WTC11 (cell line): ENCODE data around the gene SLC7A8.

Experiments used
- CTCF ChIP-seq: fragments of 200-600 bp; IDR thresholded peaks from 2 replicates; pipeline ENCODE4 v1.8.0; 2022; ENCODE audit warnings: antibody characterized with exemption
- E2F4 ChIP-seq: sonication (generic); formaldehyde crosslinking; IDR thresholded peaks from 2 replicates; pipeline ENCODE4 v1.8.1; 2022; ENCODE audit warnings: low read depth, mild to moderate bottlenecking, moderate library complexity, missing genetic modification reagents, borderline replicate concordance
- GABPB1 ChIP-seq: sonication (generic); formaldehyde crosslinking; IDR thresholded peaks from 2 replicates; pipeline ENCODE4 v1.8.1; 2023; ENCODE audit warnings: mild to moderate bottlenecking, missing genetic modification reagents
- IRF2 ChIP-seq: sonication (generic); formaldehyde crosslinking; IDR thresholded peaks from 2 replicates; pipeline ENCODE4 v1.8.0; 2022; ENCODE audit warnings: low read depth, missing genetic modification reagents, borderline replicate concordance
- MAX ChIP-seq: sonication (generic); formaldehyde crosslinking; IDR thresholded peaks from 2 replicates; pipeline ENCODE4 v1.8.0; 2022; ENCODE audit warnings: mild to moderate bottlenecking, missing genetic modification reagents
- MLX ChIP-seq: sonication (generic); formaldehyde crosslinking; IDR thresholded peaks from 2 replicates; pipeline ENCODE4 v1.8.1; 2023; ENCODE audit warnings: mild to moderate bottlenecking, missing genetic modification reagents, moderate library complexity
- NR2C2 ChIP-seq: sonication (generic); formaldehyde crosslinking; IDR thresholded peaks from 2 replicates; pipeline ENCODE4 v1.8.0; 2022; ENCODE audit warnings: mild to moderate bottlenecking, missing genetic modification reagents
- PREB ChIP-seq: sonication (generic); formaldehyde crosslinking; IDR thresholded peaks from 2 replicates; pipeline ENCODE4 v1.8.1; 2022; ENCODE audit warnings: mild to moderate bottlenecking, missing genetic modification reagents, moderate library complexity, borderline replicate concordance
- USF1 ChIP-seq: sonication (generic); formaldehyde crosslinking; IDR thresholded peaks from 2 replicates; pipeline ENCODE4 v1.8.0; 2022; ENCODE audit warnings: mild to moderate bottlenecking, missing genetic modification reagents
- ZNF232 ChIP-seq: sonication (generic); formaldehyde crosslinking; IDR thresholded peaks from 2 replicates; pipeline ENCODE4 v1.8.0; 2022; ENCODE audit warnings: mild to moderate bottlenecking, missing genetic modification reagents

GRCh38 chr14:23131482-23131881 is 52.0 kb downstream of the SLC7A8 start:
- no peak for TF ChIP-seq MLX (CRISPR knock-in tag)
- TF ChIP-seq ZNF232 (CRISPR knock-in tag) = no peak
- no peak for TF ChIP-seq GABPB1 (CRISPR knock-in tag)
- TF ChIP-seq NR2C2 = no peak
- TF ChIP-seq CTCF = no peak
- TF ChIP-seq IRF2 (CRISPR knock-in tag) = no peak
- no peak for TF ChIP-seq MAX (CRISPR knock-in tag)
- no peak for TF ChIP-seq USF1 (CRISPR knock-in tag)
- no peak for TF ChIP-seq PREB (CRISPR knock-in tag)
- TF ChIP-seq E2F4 (CRISPR knock-in tag) = no peak
